Naive thymus-derived CD4-positive, alpha-beta T cell (primary cell): ENCODE data around the gene LGALS4. TPM values are rescaled to one million over a fixed set of nuclear protein-coding genes. Genes with fewer than 3 reads are reported as not detected.
"Not testable (repeated sequence)": the region's sequence is repeated elsewhere in the genome, so short reads cannot be mapped to it uniquely, and the experiment has no call there.

Experiments used
- ATAC-seq: fragments of 150-1000 bp; cut with Tn5 transposase; 2 replicates; pipeline ENCODE4 v1.10.0; 2021; ENCODE audit warnings: mild to moderate bottlenecking, moderate library complexity
- CTCF ChIA-PET: fragments of 350-600 bp; sonication (Branson Sonifier 250); formaldehyde crosslinking; loops from one replicate; lab custom pipeline; 2021; ENCODE audit warnings: antibody characterized with exemption; lab: Charles Lee
- POLR2A ChIA-PET: fragments of 350-600 bp; sonication (Branson Sonifier 250); formaldehyde crosslinking; loops from one replicate; lab custom pipeline; 2021; ENCODE audit warnings: antibody characterized with exemption, inconsistent platforms; lab: Charles Lee
- DNase-seq, 9 donors: peaks; one replicate each; pipeline versions ENCODE4 v3.0.0 to v3.0.0-alpha.2; 2020 to 2022; ENCODE audit warnings: mixed read lengths in 1 of 9
- H3K27ac ChIP-seq: one replicate; pipeline ENCODE4 v1.7.0; 2013; ENCODE audit warnings: mild to moderate bottlenecking, low read depth, low read length, moderate library complexity
- H3K27me3 ChIP-seq, 2 donors: one replicate each; pipeline ENCODE4 v1.7.0; 2013; ENCODE audit warnings: low read length in 2 of 2, mild to moderate bottlenecking in 2 of 2, moderate library complexity in 2 of 2; ENCODE audit not compliant: control insufficient read depth in 2 of 2, insufficient read depth in 2 of 2
- H3K36me3 ChIP-seq, 3 experiments: 1 replicate in 2 of 3; 2 replicates in 1 of 3; pipeline ENCODE4 v1.7.0; 2013; ENCODE audit warnings: low read length in 3 of 3, mild to moderate bottlenecking in 3 of 3, moderate library complexity in 1 of 3; ENCODE audit not compliant: insufficient read depth in 3 of 3, control insufficient read depth in 2 of 3
- H3K4me1 ChIP-seq, 2 donors: one replicate each; pipeline ENCODE4 v1.7.0; 2013; ENCODE audit warnings: low read length in 2 of 2, mild to moderate bottlenecking in 2 of 2, moderate library complexity in 1 of 2; ENCODE audit not compliant: control insufficient read depth in 2 of 2, insufficient read depth in 2 of 2
- H3K4me3 ChIP-seq: 2 replicates; pipeline ENCODE4 v1.7.0; 2013; ENCODE audit warnings: mild to moderate bottlenecking, low read length
- H3K9me3 ChIP-seq, 3 experiments: 1 replicate in 2 of 3; 2 replicates in 1 of 3; pipeline ENCODE4 v1.7.0; 2013; ENCODE audit warnings: low read length in 3 of 3; ENCODE audit not compliant: control insufficient read depth in 2 of 3
- H3K27ac Mint-ChIP-seq, 9 donors: one replicate each; pipeline ENCODE4 v1.8.0; 2020 to 2022; ENCODE audit warnings: mixed read lengths in 9 of 9, mild to moderate bottlenecking in 8 of 9, moderate library complexity in 5 of 9, inconsistent platforms in 2 of 9
- H3K27me3 Mint-ChIP-seq, 5 donors: one replicate each; pipeline ENCODE4 v1.8.0; 2021 to 2022; ENCODE audit warnings: mixed read lengths in 5 of 5, mild to moderate bottlenecking in 1 of 5
- H3K36me3 Mint-ChIP-seq, 5 donors: one replicate each; pipeline ENCODE4 v1.8.0; 2020 to 2022; ENCODE audit warnings: mixed read lengths in 5 of 5, mild to moderate bottlenecking in 3 of 5, inconsistent platforms in 1 of 5
- H3K4me1 Mint-ChIP-seq, 7 donors: one replicate each; pipeline ENCODE4 v1.8.0; 2020 to 2022; ENCODE audit warnings: mixed read lengths in 7 of 7, mild to moderate bottlenecking in 3 of 7, inconsistent platforms in 1 of 7
- H3K4me3 Mint-ChIP-seq, 10 donors: one replicate each; pipeline ENCODE4 v1.8.0; 2020 to 2022; ENCODE audit warnings: mild to moderate bottlenecking in 10 of 10, mixed read lengths in 10 of 10, moderate library complexity in 6 of 10, inconsistent platforms in 2 of 10
- H3K9me3 Mint-ChIP-seq, 11 donors: one replicate each; pipeline ENCODE4 v1.8.0; 2020 to 2022; ENCODE audit warnings: mixed read lengths in 11 of 11, mild to moderate bottlenecking in 4 of 11, inconsistent platforms in 1 of 11, moderate library complexity in 1 of 11
- intact Hi-C, 2 donors: fragments of 100-400 bp; cut with micrococcal nuclease; formaldehyde crosslinking; loops; one replicate each; pipeline ENCODE4 v1.15.1; 2023
- polyA plus RNA-seq, 2 donors: library from polyadenylated mRNA; unstranded; fragments of 300-500 nt; fragmentation: Illumina TruSeq; gene quantifications; one replicate each; pipeline ENCODE4 v1.2.3, GENCODE V29; 2021
- total RNA-seq, 6 experiments: library from RNA in 5 of 6; stranded (reverse) in 5 of 6; gene quantifications; 1 replicate in 5 of 6; 2 replicates in 1 of 6; pipeline ENCODE4 v1.2.3 and lab custom pipeline; 2021 to 2026

LGALS4 gene
- total and polyA plus RNA-seq, 7 experiments from 2014 or later, result 0.13 to 9.8 (median 5.0) TPM

DNA sequence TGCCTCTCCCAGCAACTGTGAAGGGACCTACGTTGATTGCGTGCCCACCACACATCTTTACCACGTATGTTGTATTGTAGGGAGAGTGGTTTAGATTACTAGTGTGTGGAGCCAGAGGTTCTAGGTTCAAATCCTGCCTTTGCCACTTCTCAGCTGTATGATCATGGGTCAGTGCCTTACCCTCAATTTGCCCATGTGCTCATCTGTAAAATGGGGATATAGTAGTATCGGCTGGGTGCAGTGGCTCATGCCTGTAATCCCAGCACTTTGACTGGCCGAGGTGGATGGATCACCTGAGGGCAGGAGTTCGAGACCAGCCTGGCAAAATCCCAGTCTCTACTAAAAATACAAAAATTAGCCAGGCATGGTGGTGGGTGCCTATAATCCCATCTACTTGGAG, 578 bp upstream of the LGALS4 start:
- Histone ChIP-seq H3K27me3 (no peaks in the 10 kb centered on the region), H3K27ac (no peak overlapping the region), H3K4me3 (no peak overlapping the region), H3K36me3 (peaks cover 4 to 34% (median 19%) of the 10 kb centered on the region in 3 experiments), H3K9me3 (no peaks in the 10 kb centered on the region), H3K4me1 (no peaks in the 10 kb centered on the region)
- Mint-ChIP-seq H3K27me3 (no peaks in the 10 kb centered on the region), H3K4me3 (no peak overlapping the region), H3K4me1 (peaks cover 0 to 2% (median 0%) of the 10 kb centered on the region in 7 donors), H3K27ac (peak overlapping the region in 2 of 9 donors; percentile 9 to 14), H3K9me3 (no peaks in the 10 kb centered on the region), H3K36me3 (peaks cover 0 to 13% (median 4%) of the 10 kb centered on the region in 5 donors)
- ATAC-seq (no peak), DNase-seq (no peak)
- CTCF ChIA-PET, result interaction anchor here (0.9 kb wide), 1 partner anchor 9 kb away, joined by 3 read pairs; no protein-coding TSS in a partner anchor
- POLR2A ChIA-PET, result interaction anchor here (1.0 to 1.1 kb wide), 2 partner anchors 36 to 38 kb away, joined by 3 to 5 read pairs; no protein-coding TSS in a partner anchor
- intact Hi-C loops, result no loop called here

DNA sequence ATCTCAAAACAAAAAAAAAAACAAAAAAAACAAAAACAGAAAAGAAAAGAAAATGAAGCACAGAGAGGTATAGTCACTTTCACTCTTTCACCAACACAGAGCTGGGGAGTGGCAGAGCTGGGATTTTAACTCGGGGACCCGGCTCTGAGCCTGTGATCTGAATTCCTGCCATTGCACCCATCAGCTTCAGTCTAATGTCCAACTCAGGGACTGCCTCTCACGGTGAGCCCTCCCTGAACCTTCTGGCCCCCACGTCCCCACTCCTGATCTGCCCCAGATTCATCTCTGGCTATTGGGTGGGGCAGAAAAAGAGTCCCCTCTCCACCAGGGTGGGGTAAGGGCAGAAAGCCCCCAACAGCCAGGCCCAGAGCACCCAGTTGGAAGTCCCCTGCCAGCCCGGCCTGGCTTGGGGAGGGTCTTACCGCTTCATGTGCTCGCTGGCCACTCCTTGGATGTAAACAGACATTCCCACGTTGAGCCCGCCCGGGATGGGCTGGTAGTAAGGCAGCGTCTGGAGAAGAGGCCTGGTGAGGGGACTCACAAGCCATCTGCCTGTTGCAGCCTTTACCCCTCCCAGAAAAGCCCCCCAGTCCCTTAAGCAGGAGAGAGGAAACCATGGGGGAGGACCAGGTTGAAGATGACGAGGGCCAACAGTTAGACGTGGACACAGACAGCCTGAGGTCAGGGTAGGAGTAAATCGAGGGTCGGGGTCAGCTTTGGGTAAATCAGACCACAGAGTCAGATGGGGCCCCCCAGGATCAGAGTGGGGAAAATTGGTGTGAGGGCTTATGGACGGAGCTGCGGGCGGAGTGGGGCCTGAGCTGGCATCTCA, 520 bp downstream of the LGALS4 start:
- Histone ChIP-seq H3K27me3 (no peaks in the 10 kb centered on the region), H3K36me3 (peaks cover 4 to 23% (median 10%) of the 10 kb centered on the region in 3 experiments), H3K4me1 (no peaks in the 10 kb centered on the region), H3K9me3 (no peaks in the 10 kb centered on the region), H3K4me3 (no peak overlapping the region), H3K27ac (no peak overlapping the region)
- intact Hi-C loops, result no loop called here
- no peaks in the 10 kb centered on the region for H3K27me3 Mint-ChIP-seq
- ChIA-PET POLR2A (interaction anchor here (0.7 kb wide), 1 partner anchor 10 kb away, joined by 3 read pairs; no protein-coding TSS in a partner anchor), CTCF (no interaction called here)
- DNase-seq (no peak), ATAC-seq (no peak)
- peaks cover 0 to 4% (median 0%) of the 10 kb centered on the region in 7 donors for H3K4me1 Mint-ChIP-seq
- H3K27ac Mint-ChIP-seq, result no peak overlapping the region
- H3K4me3 Mint-ChIP-seq, result no peak overlapping the region
- no peaks in the 10 kb centered on the region for H3K9me3 Mint-ChIP-seq
- H3K36me3 Mint-ChIP-seq, result peaks cover 0 to 13% (median 7%) of the 10 kb centered on the region in 5 donors

DNA sequence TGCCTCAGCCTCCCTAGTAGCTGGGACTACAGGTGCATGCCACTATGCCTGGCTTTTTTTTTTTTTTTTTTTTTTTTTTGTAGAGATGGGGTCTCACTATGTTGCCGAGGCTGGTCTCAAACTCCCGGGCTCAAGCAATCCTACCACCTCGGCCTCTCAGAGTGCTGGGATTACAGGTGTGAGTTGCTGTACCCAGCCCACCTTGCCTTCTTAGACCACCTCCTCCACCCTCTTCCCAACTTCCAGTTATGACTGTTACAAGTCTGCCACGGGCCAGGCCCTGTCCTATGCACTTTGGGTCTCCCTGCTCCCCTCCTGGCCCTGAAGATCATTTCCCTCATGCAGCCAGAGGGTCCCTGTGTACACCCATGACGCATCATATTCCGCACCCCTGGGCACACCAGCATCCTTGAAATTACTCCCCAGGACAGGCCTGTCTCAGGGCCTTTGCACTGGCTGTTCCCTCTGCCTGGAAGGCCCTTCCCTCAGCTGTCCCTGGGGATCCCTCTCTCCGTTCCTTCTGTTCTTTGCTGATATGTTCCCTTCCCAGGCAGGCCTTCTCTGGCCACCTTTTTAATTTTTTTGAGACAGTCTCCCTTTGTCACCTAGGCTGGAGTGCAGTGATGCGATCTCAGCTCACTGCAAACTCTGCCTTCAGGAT, 3.0 kb downstream of the LGALS4 start:
- H3K9me3 Mint-ChIP-seq, result no peaks in the 10 kb centered on the region
- DNase-seq (no peak), ATAC-seq (no peak)
- CTCF ChIA-PET, result no interaction called here
- intact Hi-C loops, result no loop called here
- Histone ChIP-seq H3K4me1 (no peaks in the 10 kb centered on the region), H3K36me3 (no peaks in the 10 kb centered on the region), H3K27me3 (no peaks in the 10 kb centered on the region), H3K9me3 (no peaks in the 10 kb centered on the region), H3K27ac (no peak overlapping the region), H3K4me3 (no peak overlapping the region)
- POLR2A ChIA-PET, result no interaction called here
- H3K4me3 Mint-ChIP-seq, result no peak overlapping the region
- no peak overlapping the region for H3K27ac Mint-ChIP-seq
- H3K36me3 Mint-ChIP-seq, result peaks cover 0 to 5% (median 4%) of the 10 kb centered on the region in 5 donors
- no peaks in the 10 kb centered on the region for H3K27me3 Mint-ChIP-seq
- peaks cover 5 to 10% (median 8%) of the 10 kb centered on the region in 7 donors for H3K4me1 Mint-ChIP-seq

DNA sequence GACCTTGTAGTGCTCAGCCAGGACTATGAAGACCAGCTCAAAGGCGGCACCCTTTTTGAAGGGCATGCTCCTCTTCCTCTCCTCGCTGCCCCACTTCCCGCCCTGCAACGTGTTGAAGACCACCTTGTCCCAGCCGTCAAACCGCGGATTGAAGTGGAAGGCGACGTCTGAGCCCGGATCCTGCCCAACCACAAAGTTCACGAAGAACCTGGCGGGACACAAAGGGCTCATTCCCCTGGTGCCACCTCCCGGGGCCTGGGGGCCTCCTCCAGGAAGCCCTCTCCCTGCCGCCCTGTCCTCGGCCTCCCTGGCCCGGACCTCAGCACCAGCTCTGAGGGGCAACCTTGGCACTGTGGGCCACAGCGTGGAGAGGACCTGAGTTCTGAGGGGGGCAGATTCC, 4.0 kb downstream of the LGALS4 start:
- Mint-ChIP-seq H3K27ac (no peak overlapping the region), H3K27me3 (no peaks in the 10 kb centered on the region), H3K4me3 (no peak overlapping the region), H3K4me1 (peaks cover 5 to 10% (median 8%) of the 10 kb centered on the region in 7 donors), H3K36me3 (peaks cover 0 to 10% (median 5%) of the 10 kb centered on the region in 5 donors), H3K9me3 (no peaks in the 10 kb centered on the region)
- H3K27ac ChIP-seq, result no peak overlapping the region
- no peak for DNase-seq
- H3K36me3 ChIP-seq, result no peaks in the 10 kb centered on the region
- H3K9me3 ChIP-seq, result no peaks in the 10 kb centered on the region
- H3K4me3 ChIP-seq, result no peak overlapping the region
- H3K27me3 ChIP-seq, result no peaks in the 10 kb centered on the region
- POLR2A ChIA-PET, result no interaction called here
- no peak for ATAC-seq
- no peaks in the 10 kb centered on the region for H3K4me1 ChIP-seq
- intact Hi-C loops, result no loop called here
- CTCF ChIA-PET, result no interaction called here

DNA sequence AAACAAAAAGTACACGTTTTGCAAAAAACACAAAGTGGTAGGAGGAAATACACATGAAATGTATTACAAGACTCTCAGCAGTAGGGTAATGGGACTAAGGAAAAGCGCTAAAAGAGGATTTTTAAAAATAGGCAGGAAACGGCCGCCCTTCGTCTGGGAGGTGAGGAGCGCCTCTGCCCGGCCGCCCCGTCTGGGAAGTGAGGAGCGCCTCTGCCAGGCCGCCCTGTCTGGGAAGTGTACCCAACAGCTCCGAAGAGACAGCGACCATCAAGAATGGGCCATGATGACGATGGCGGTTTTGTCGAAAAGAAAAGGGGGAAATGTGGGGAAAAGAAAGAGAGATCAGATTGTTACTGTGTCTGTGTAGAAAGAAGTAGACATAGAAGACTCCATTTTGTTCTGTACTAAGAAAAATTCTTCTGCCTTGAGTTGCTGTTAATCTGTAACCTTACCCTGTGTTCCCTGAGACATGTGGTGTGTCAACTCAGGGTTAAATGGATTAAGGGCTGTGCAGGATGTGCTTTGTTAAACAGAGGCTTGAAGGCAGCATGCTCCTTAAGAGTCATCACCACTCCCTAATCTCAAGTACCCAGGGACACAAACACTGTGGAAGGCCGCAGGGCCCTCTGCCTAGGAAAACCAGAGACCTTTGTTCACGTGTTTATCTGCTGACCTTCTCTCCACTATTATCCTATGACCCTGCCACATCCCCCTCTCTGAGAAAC, 5.2 kb downstream of the LGALS4 start:
- H3K4me3 ChIP-seq, H3K4me1 ChIP-seq, H3K9me3 Mint-ChIP-seq, DNase-seq, intact Hi-C loops, ATAC-seq, H3K4me1 Mint-ChIP-seq, POLR2A ChIA-PET, H3K36me3 ChIP-seq, H3K4me3 Mint-ChIP-seq, H3K9me3 ChIP-seq, H3K27ac ChIP-seq, H3K27me3 Mint-ChIP-seq, H3K27me3 ChIP-seq, CTCF ChIA-PET: not testable (repeated sequence)
- Mint-ChIP-seq H3K36me3 (peaks cover 0 to 10% (median 5%) of the 10 kb centered on the region in 5 donors), H3K27ac (peak overlapping the region in 2 of 9 donors; percentile 43 to 51)

DNA sequence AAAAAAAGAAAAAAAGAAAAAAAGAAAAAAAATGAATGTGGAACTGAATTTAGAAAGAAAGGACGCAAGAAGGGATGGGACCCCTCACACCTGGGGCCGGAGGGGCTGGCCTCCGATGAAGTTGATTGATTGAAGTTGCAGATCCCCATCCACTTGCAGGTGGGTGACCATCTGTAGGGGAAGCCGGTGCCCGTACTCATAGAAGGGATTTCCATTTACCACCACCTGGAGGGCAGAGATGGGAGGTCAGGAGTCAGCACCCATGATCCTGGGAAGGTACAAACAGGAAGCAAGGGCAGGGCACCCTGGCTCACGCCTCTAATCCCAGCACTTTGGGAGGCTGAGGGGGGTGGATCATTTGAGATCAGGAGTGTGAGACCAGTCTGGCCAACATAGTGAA, 6.4 kb downstream of the LGALS4 start:
- Histone ChIP-seq H3K9me3 (no peaks in the 10 kb centered on the region), H3K27me3 (no peaks in the 10 kb centered on the region), H3K27ac (no peak overlapping the region), H3K36me3 (peaks cover 0 to 5% (median 0%) of the 10 kb centered on the region in 3 experiments), H3K4me3 (no peak overlapping the region), H3K4me1 (no peaks in the 10 kb centered on the region)
- no peak for DNase-seq
- no peak overlapping the region for H3K4me3 Mint-ChIP-seq
- peaks cover 0 to 10% (median 5%) of the 10 kb centered on the region in 5 donors for H3K36me3 Mint-ChIP-seq
- H3K27ac Mint-ChIP-seq, result no peak overlapping the region
- ChIA-PET CTCF (no interaction called here), POLR2A (no interaction called here)
- no peak for ATAC-seq
- no peaks in the 10 kb centered on the region for H3K9me3 Mint-ChIP-seq
- intact Hi-C loops, result no loop called here
- H3K4me1 Mint-ChIP-seq, result peaks cover 5 to 10% (median 8%) of the 10 kb centered on the region in 7 donors
- H3K27me3 Mint-ChIP-seq, result no peaks in the 10 kb centered on the region
